Activated naive CD4-positive, alpha-beta T cell treated with anti-CD3 and anti-CD28 coated beads, Interleukin-2, amount 10 ng/mL, durations not matched to agents 7 days and 5 days (primary cell): ENCODE measurements around the gene FCHSD2.
"Not testable (repeated sequence)": the region's sequence is repeated elsewhere in the genome, so short reads cannot be mapped to it uniquely, and the experiment has no call there.

ENCODE experiments used
- CTCF ChIA-PET: fragments of 350-600 bp; sonication (Branson Sonifier 250); formaldehyde crosslinking; loops from one replicate; lab custom pipeline; 2021; ENCODE audit warnings: antibody characterized with exemption; lab: Charles Lee
- DNase-seq: peaks from one replicate; pipeline ENCODE4 v3.0.0-alpha.2; 2020
- H3K27ac Mint-ChIP-seq: one replicate; pipeline ENCODE4 v1.8.0; 2021; ENCODE audit warnings: mild to moderate bottlenecking, moderate library complexity, mixed read lengths
- H3K27me3 Mint-ChIP-seq: one replicate; pipeline ENCODE4 v1.8.0; 2021; ENCODE audit warnings: mild to moderate bottlenecking, mixed read lengths
- H3K36me3 Mint-ChIP-seq: one replicate; pipeline ENCODE4 v1.8.0; 2021; ENCODE audit warnings: mixed read lengths
- H3K4me1 Mint-ChIP-seq: one replicate; pipeline ENCODE4 v1.8.0; 2021; ENCODE audit warnings: mixed read lengths
- H3K4me3 Mint-ChIP-seq: one replicate; pipeline ENCODE4 v1.8.0; 2021; ENCODE audit warnings: mild to moderate bottlenecking, moderate library complexity, mixed read lengths
- H3K9me3 Mint-ChIP-seq: one replicate; pipeline ENCODE4 v1.8.0; 2021; ENCODE audit warnings: mixed read lengths

Gene FCHSD2

GRCh38 chr11:73137262-73137943 is 4.7 kb downstream of the FCHSD2 start:
- no peaks in the 10 kb centered on the region for H3K27me3 Mint-ChIP-seq
- no peak for DNase-seq
- CTCF ChIA-PET: interaction anchor here (0.7 to 2.0 kb wide), 6 partner anchors 16 to 306 kb away, joined by 3 to 15 read pairs (median 3); no protein-coding TSS in a partner anchor
- H3K36me3 Mint-ChIP-seq: peaks cover 46% of the 10 kb centered on the region
- H3K4me3 Mint-ChIP-seq: no peak overlapping the region
- no peaks in the 10 kb centered on the region for H3K9me3 Mint-ChIP-seq
- H3K27ac Mint-ChIP-seq: no peak overlapping the region
- peaks cover 45% of the 10 kb centered on the region for H3K4me1 Mint-ChIP-seq

GRCh38 chr11:73136722-73137121 is 5.4 kb downstream of the FCHSD2 start:
- CTCF ChIA-PET: interaction anchor here (0.7 to 2.0 kb wide), 4 partner anchors 12 to 306 kb away, joined by 3 to 15 read pairs (median 4); no protein-coding TSS in a partner anchor
- not testable (repeated sequence) for H3K9me3 Mint-ChIP-seq, DNase-seq, H3K4me3 Mint-ChIP-seq, H3K27me3 Mint-ChIP-seq, H3K27ac Mint-ChIP-seq
- Mint-ChIP-seq H3K36me3 (peaks cover 51% of the 10 kb centered on the region), H3K4me1 (peaks cover 45% of the 10 kb centered on the region)

- H3K9me3 Mint-ChIP-seq: no peaks in the 10 kb centered on the region
- CTCF ChIA-PET: interaction anchor here (0.7 to 1.2 kb wide), 2 partner anchors 11 to 43 kb away, joined by 3 read pairs; no protein-coding TSS in a partner anchor
These were observed 6.5 kb downstream of the FCHSD2 start for GRCh38 chr11:73135346-73136284.

GRCh38 chr11:73132349-73132748 is 9.8 kb downstream of the FCHSD2 start:
- Mint-ChIP-seq H3K36me3 (peaks cover 46% of the 10 kb centered on the region), H3K4me1 (peaks cover 18% of the 10 kb centered on the region)
- DNase-seq, H3K27ac Mint-ChIP-seq, H3K9me3 Mint-ChIP-seq, H3K4me3 Mint-ChIP-seq, CTCF ChIA-PET, H3K27me3 Mint-ChIP-seq: not testable (repeated sequence)

More at GRCh38 chr11:73135346-73136284, 6.5 kb downstream of the FCHSD2 start:
- DNase-seq: no peak
- no peak overlapping the region for H3K4me3 Mint-ChIP-seq
- H3K36me3 Mint-ChIP-seq: peaks cover 53% of the 10 kb centered on the region
- H3K4me1 Mint-ChIP-seq: peaks cover 43% of the 10 kb centered on the region
- no peak overlapping the region for H3K27ac Mint-ChIP-seq
- no peaks in the 10 kb centered on the region for H3K27me3 Mint-ChIP-seq

- Mint-ChIP-seq H3K4me3 (no peak overlapping the region), H3K27me3 (no peaks in the 10 kb centered on the region), H3K36me3 (peaks cover 42% of the 10 kb centered on the region), H3K4me1 (peaks cover 3% of the 10 kb centered on the region), H3K9me3 (peaks cover under 1% of the 10 kb centered on the region), H3K27ac (no peak overlapping the region)
- no peak for DNase-seq
- CTCF ChIA-PET: interaction anchor here (1.4 kb wide), 1 partner anchor 52 kb away, joined by 3 read pairs; no protein-coding TSS in a partner anchor
These were observed 11.9 kb downstream of the FCHSD2 start for GRCh38 chr11:73130181-73130580.

- H3K4me3 Mint-ChIP-seq: no peak overlapping the region
- H3K27me3 Mint-ChIP-seq: no peaks in the 10 kb centered on the region
- DNase-seq: no peak
- H3K36me3 Mint-ChIP-seq: peaks cover 47% of the 10 kb centered on the region
- H3K4me1 Mint-ChIP-seq: no peaks in the 10 kb centered on the region
- H3K9me3 Mint-ChIP-seq: peaks cover 6% of the 10 kb centered on the region
- CTCF ChIA-PET: interaction anchor here (1.4 kb wide), 1 partner anchor 53 kb away, joined by 3 read pairs; no protein-coding TSS in a partner anchor
- H3K27ac Mint-ChIP-seq: no peak overlapping the region
These were observed 12.9 kb downstream of the FCHSD2 start for GRCh38 chr11:73129198-73129597.

GRCh38 chr11:73126804-73127480 is 15.2 kb downstream of the FCHSD2 start:
- H3K9me3 Mint-ChIP-seq: peaks cover 9% of the 10 kb centered on the region
- no peak overlapping the region for H3K4me3 Mint-ChIP-seq
- CTCF ChIA-PET: no interaction called here
- no peak for DNase-seq
- peaks cover 50% of the 10 kb centered on the region for H3K36me3 Mint-ChIP-seq
- H3K27me3 Mint-ChIP-seq: no peaks in the 10 kb centered on the region
- H3K4me1 Mint-ChIP-seq: no peaks in the 10 kb centered on the region
- H3K27ac Mint-ChIP-seq: no peak overlapping the region

- Mint-ChIP-seq H3K4me1 (no peaks in the 10 kb centered on the region), H3K36me3 (peaks cover 49% of the 10 kb centered on the region), H3K9me3 (peaks cover 9% of the 10 kb centered on the region), H3K4me3 (no peak overlapping the region), H3K27ac (no peak overlapping the region), H3K27me3 (no peaks in the 10 kb centered on the region)
- DNase-seq: no peak
- CTCF ChIA-PET: interaction anchor here (0.7 to 0.9 kb wide), 2 partner anchors 11 to 14 kb away, joined by 3 read pairs; no protein-coding TSS in a partner anchor
These were observed 17.3 kb downstream of the FCHSD2 start for GRCh38 chr11:73124800-73125199.

GRCh38 chr11:73123892-73124291 is 18.2 kb downstream of the FCHSD2 start:
- DNase-seq, H3K4me1 Mint-ChIP-seq, H3K27ac Mint-ChIP-seq, H3K9me3 Mint-ChIP-seq, H3K4me3 Mint-ChIP-seq, H3K27me3 Mint-ChIP-seq: not testable (repeated sequence)
- H3K36me3 Mint-ChIP-seq: peaks cover 48% of the 10 kb centered on the region
- CTCF ChIA-PET: interaction anchor here (1.6 kb wide), 1 partner anchor 54 kb away, joined by 4 read pairs; no protein-coding TSS in a partner anchor

GRCh38 chr11:73121692-73122091 is 20.4 kb downstream of the FCHSD2 start:
- no peak overlapping the region for H3K4me3 Mint-ChIP-seq
- no peak for DNase-seq
- H3K4me1 Mint-ChIP-seq: no peaks in the 10 kb centered on the region
- CTCF ChIA-PET: no interaction called here
- H3K36me3 Mint-ChIP-seq: peaks cover 48% of the 10 kb centered on the region
- peaks cover 9% of the 10 kb centered on the region for H3K9me3 Mint-ChIP-seq
- no peak overlapping the region for H3K27ac Mint-ChIP-seq
- H3K27me3 Mint-ChIP-seq: no peaks in the 10 kb centered on the region

- H3K4me3 Mint-ChIP-seq: no peak overlapping the region
- no peak overlapping the region for H3K27ac Mint-ChIP-seq
- no peaks in the 10 kb centered on the region for H3K4me1 Mint-ChIP-seq
- peaks cover 3% of the 10 kb centered on the region for H3K9me3 Mint-ChIP-seq
- CTCF ChIA-PET: no interaction called here
- H3K27me3 Mint-ChIP-seq: no peaks in the 10 kb centered on the region
- H3K36me3 Mint-ChIP-seq: peaks cover 36% of the 10 kb centered on the region
- no peak for DNase-seq
These were observed 25.0 kb downstream of the FCHSD2 start for GRCh38 chr11:73117071-73117470.

- Mint-ChIP-seq H3K27ac (no peak overlapping the region), H3K4me1 (no peaks in the 10 kb centered on the region), H3K27me3 (no peaks in the 10 kb centered on the region), H3K4me3 (no peak overlapping the region), H3K9me3 (peaks cover 3% of the 10 kb centered on the region), H3K36me3 (peaks cover 36% of the 10 kb centered on the region)
- DNase-seq: no peak
- CTCF ChIA-PET: interaction anchor here (1.0 kb wide), 1 partner anchor 26 kb away, joined by 6 read pairs; no protein-coding TSS in a partner anchor
These were observed 25.5 kb downstream of the FCHSD2 start for GRCh38 chr11:73116636-73117035.

- Mint-ChIP-seq H3K27ac (no peak overlapping the region), H3K36me3 (peaks cover 38% of the 10 kb centered on the region), H3K27me3 (no peaks in the 10 kb centered on the region), H3K4me3 (no peak overlapping the region), H3K4me1 (peaks cover 2% of the 10 kb centered on the region), H3K9me3 (peaks cover 15% of the 10 kb centered on the region)
- CTCF ChIA-PET: no interaction called here
- no peak for DNase-seq
These were observed 27.3 kb downstream of the FCHSD2 start for GRCh38 chr11:73114835-73115220.
